Mesothelial cell of epicardium (in vitro differentiated cells): ENCODE results near the gene DTD2. TPM values are rescaled to one million over a fixed set of nuclear protein-coding genes. Genes with fewer than 3 reads are reported as not detected.
A peak's percentile ranks its signal among the peaks of the same experiment; 100 is the strongest.

ENCODE experiments used
- DNase-seq, 2 experiments: peaks; one replicate each; pipeline ENCODE4 v3.0.0; 2021; ENCODE audit warnings: low spot score in 2 of 2; ENCODE audit not compliant: unreplicated experiment in 2 of 2
- H3K27ac Mint-ChIP-seq: 2 replicates; pipeline ENCODE4 v1.8.0; 2021; ENCODE audit warnings: mixed read lengths
- H3K27me3 Mint-ChIP-seq: 2 replicates; pipeline ENCODE4 v1.8.0; 2021; ENCODE audit warnings: low read depth, mixed read lengths
- H3K36me3 Mint-ChIP-seq: 2 replicates; pipeline ENCODE4 v1.8.0; 2021; ENCODE audit warnings: mixed read lengths
- H3K4me1 Mint-ChIP-seq: 2 replicates; pipeline ENCODE4 v1.8.0; 2021; ENCODE audit warnings: mixed read lengths
- H3K4me3 Mint-ChIP-seq: 2 replicates; pipeline ENCODE4 v1.8.0; 2021; ENCODE audit warnings: mild to moderate bottlenecking, moderate library complexity, mixed read lengths
- H3K9me3 Mint-ChIP-seq: 2 replicates; pipeline ENCODE4 v1.8.0; 2021; ENCODE audit warnings: mixed read lengths
- CTCF ChIP-seq: fragments of 200-600 bp; sonication (generic); IDR thresholded peaks from one replicate; pipeline ENCODE4 v1.5.0; 2021; ENCODE audit warnings: antibody characterized with exemption; ENCODE audit not compliant: unreplicated experiment
- total RNA-seq: library from RNA; stranded (reverse); gene quantifications from 3 replicates; pipeline ENCODE4 v1.2.1, GENCODE V29; 2021

Gene DTD2
- total RNA-seq, 1 donor from 2014 or later = 28.7 TPM

GRCh38 chr14:31410048-31410650, 47.2 kb downstream of the DTD2 start:
- no peak for TF ChIP-seq CTCF
- Mint-ChIP-seq H3K4me3 (no peak overlapping the region), H3K9me3 (no peaks in the 10 kb centered on the region), H3K4me1 (peaks cover 21% of the 10 kb centered on the region), H3K27me3 (no peaks in the 10 kb centered on the region), H3K36me3 (no peaks in the 10 kb centered on the region), H3K27ac (peak overlapping the region; percentile 7)
- DNase-seq = no peak

- TF ChIP-seq CTCF = no peak
Measured at GRCh38 chr14:31408421-31408820, 48.9 kb downstream of the DTD2 start.

GRCh38 chr14:31405599-31406232, 51.6 kb downstream of the DTD2 start:
- Mint-ChIP-seq H3K36me3 (peaks cover 2% of the 10 kb centered on the region), H3K27ac (no peak overlapping the region), H3K4me1 (peaks cover 13% of the 10 kb centered on the region), H3K4me3 (no peak overlapping the region), H3K9me3 (no peaks in the 10 kb centered on the region), H3K27me3 (no peaks in the 10 kb centered on the region)
- no peak for TF ChIP-seq CTCF
- no peak for DNase-seq

More at GRCh38 chr14:31408421-31408820, 48.9 kb downstream of the DTD2 start:
- no peaks in the 10 kb centered on the region for H3K9me3 Mint-ChIP-seq
- no peaks in the 10 kb centered on the region for H3K36me3 Mint-ChIP-seq
- H3K4me3 Mint-ChIP-seq = no peak overlapping the region
- no peak overlapping the region for H3K27ac Mint-ChIP-seq
- H3K4me1 Mint-ChIP-seq = peaks cover 18% of the 10 kb centered on the region
- no peak for DNase-seq
- no peaks in the 10 kb centered on the region for H3K27me3 Mint-ChIP-seq

- no peak for DNase-seq
- Mint-ChIP-seq H3K4me1 (peaks cover 10% of the 10 kb centered on the region), H3K9me3 (no peaks in the 10 kb centered on the region), H3K4me3 (no peak overlapping the region), H3K27ac (no peak overlapping the region), H3K36me3 (peaks cover 4% of the 10 kb centered on the region), H3K27me3 (no peaks in the 10 kb centered on the region)
- TF ChIP-seq CTCF = no peak
Measured at GRCh38 chr14:31405106-31405505, 52.2 kb downstream of the DTD2 start.

- Mint-ChIP-seq H3K36me3 (peaks cover 5% of the 10 kb centered on the region), H3K4me3 (no peak overlapping the region), H3K27ac (no peak overlapping the region), H3K4me1 (peaks cover 6% of the 10 kb centered on the region), H3K27me3 (no peaks in the 10 kb centered on the region), H3K9me3 (no peaks in the 10 kb centered on the region)
- DNase-seq = no peak
- TF ChIP-seq CTCF = no peak
Measured at GRCh38 chr14:31403707-31404106, 53.6 kb downstream of the DTD2 start.
